T-helper 2 cell treated with Interferon-gamma antibody and Interleukin-4, amounts not matched to agents 5 μg/mL and 100 μg/mL, for 36 hours (primary cell): ENCODE measurements around the gene POLR1D.

Experiments used
- DNase-seq: peaks from one replicate; pipeline ENCODE4 v3.0.0; 2021; ENCODE audit warnings: low spot score
- H3K27ac Mint-ChIP-seq: one replicate; pipeline ENCODE4 v1.8.0; 2021; ENCODE audit warnings: mild to moderate bottlenecking, mixed read lengths
- H3K27me3 Mint-ChIP-seq: one replicate; pipeline ENCODE4 v1.8.0; 2021; ENCODE audit warnings: low read depth, mixed read lengths
- H3K36me3 Mint-ChIP-seq: one replicate; pipeline ENCODE4 v1.8.0; 2021; ENCODE audit warnings: low read depth, mixed read lengths
- H3K4me1 Mint-ChIP-seq: one replicate; pipeline ENCODE4 v1.8.0; 2021; ENCODE audit warnings: low read depth, mixed read lengths
- H3K4me3 Mint-ChIP-seq: one replicate; pipeline ENCODE4 v1.8.0; 2022; ENCODE audit warnings: mild to moderate bottlenecking, moderate library complexity, mixed read lengths
- H3K9me3 Mint-ChIP-seq: one replicate; pipeline ENCODE4 v1.8.0; 2021; ENCODE audit warnings: mixed read lengths

Gene POLR1D

DNA sequence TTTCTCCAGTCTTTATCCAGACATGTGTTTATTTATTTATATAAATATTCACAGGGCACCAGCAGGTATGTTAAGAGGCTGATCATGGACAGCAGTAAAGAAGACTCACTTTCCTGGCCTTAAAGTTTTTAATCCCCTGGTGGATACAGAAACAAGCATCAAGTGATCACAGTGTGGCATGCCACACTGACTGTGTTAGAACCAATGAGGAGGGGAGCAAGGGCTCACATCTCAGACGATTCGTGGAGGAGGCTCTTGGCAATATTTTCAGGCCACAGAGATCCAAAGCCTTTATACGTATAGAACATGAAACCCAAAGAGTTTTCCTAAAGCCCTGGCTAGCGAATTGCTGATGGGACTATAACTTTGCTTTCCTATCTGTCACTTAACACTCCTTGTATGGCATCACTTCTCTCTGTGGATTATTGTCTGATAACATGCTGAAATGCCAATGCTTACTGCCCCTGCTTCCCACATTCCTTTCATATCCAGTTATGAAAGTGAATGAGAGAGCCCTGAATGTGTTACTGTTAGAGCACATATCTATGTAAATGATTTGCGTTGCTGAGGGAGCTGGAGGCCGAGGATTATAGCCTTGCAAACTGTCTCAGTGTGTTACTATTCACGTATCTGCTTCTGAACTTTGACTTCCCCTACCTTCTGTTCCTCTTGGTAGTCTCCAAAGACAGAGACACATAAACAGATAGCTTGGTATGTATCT lies 37.6 kb downstream of the POLR1D start:
- H3K4me1 Mint-ChIP-seq, result peaks cover 7% of the 10 kb centered on the region
- no peak overlapping the region for H3K27ac Mint-ChIP-seq
- peaks cover 7% of the 10 kb centered on the region for H3K36me3 Mint-ChIP-seq
- H3K4me3 Mint-ChIP-seq, result no peak overlapping the region
- H3K27me3 Mint-ChIP-seq, result no peaks in the 10 kb centered on the region
- H3K9me3 Mint-ChIP-seq, result no peaks in the 10 kb centered on the region
- no peak for DNase-seq

DNA sequence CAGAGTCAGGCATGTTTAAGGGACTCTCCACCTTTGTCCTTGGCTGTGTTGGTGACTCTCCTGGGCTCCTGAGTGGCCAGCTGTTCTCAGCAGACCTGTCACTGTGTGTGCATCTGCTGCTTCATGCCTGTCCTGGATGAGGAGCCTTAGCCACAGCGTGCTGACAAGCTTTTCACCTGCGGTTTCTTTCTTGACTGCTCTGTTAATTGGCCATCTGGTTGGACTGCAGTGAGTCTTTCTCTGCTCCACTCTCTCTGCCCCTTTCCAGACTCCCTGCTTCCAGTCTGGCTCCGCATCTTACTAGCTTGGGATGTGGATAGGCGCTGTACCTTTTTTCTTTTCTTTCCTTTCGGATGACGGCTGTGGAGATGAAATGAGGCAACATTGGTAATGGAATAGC lies 38.8 kb downstream of the POLR1D start:
- Mint-ChIP-seq H3K4me1 (peaks cover 7% of the 10 kb centered on the region), H3K36me3 (peaks cover 7% of the 10 kb centered on the region)

DNA sequence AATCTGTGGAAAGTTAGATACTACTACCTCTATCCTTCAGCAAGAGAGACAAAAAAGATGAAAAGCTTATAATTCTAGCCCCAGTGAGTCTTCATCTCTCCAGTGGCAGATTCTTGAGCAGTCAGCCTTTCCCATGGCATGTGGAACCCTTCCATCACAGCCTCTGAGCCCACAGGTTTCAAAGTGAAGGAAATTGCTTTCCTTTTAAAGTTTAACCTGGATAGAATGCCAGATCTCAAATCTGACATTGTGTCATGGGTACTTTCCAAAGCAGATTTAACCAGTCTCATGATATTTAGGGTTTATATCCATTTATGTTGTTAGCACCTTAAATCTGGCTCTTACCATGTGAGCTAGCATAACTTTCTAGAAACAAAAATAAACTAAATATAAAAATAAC lies 39.3 kb downstream of the POLR1D start:
- Mint-ChIP-seq H3K27ac (no peak overlapping the region), H3K9me3 (no peaks in the 10 kb centered on the region), H3K4me3 (no peak overlapping the region), H3K27me3 (no peaks in the 10 kb centered on the region), H3K4me1 (peaks cover 6% of the 10 kb centered on the region), H3K36me3 (peaks cover 7% of the 10 kb centered on the region)
- no peak for DNase-seq

More for the DNA sequence above, 38.8 kb downstream of the POLR1D start:
- Mint-ChIP-seq H3K9me3 (no peaks in the 10 kb centered on the region), H3K4me3 (no peak overlapping the region), H3K27me3 (no peaks in the 10 kb centered on the region), H3K27ac (no peak overlapping the region)
- DNase-seq, result no peak

DNA sequence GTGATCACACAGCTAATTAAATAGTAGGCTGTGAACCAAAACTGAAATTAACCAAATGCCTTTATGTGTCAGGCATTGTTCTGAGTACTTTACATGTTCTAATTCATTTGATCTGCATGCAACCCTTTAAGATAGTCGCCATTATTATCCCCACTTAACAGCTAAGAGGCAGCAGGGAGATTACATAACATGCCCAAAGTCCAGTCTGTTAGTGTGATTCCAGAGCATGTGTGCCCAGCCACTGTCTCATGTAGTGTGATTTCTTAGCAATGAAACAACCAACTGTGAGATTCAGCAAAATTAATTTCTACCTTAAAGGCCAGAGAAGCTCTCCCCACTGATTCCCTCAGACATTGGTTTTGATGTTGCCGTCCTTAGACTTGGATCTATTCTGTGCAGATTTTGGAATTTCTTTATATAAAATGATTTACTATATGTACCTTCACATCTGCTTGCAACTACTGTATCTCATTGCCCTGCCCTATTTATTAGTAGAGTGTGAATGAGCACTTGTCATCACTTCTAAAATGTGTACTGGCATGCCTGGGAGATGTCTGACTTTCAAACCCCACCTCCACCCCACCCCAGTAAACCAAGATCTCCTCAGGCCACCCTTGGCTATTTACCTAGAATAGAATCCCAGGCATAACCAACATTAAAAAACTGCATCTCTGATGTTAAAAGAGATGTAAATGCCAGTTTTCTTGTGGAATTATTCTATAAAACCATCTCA lies 41.2 kb downstream of the POLR1D start:
- H3K27ac Mint-ChIP-seq, result no peak overlapping the region
- H3K4me1 Mint-ChIP-seq, result peaks cover 6% of the 10 kb centered on the region
- no peaks in the 10 kb centered on the region for H3K9me3 Mint-ChIP-seq
- no peak for DNase-seq
- no peak overlapping the region for H3K4me3 Mint-ChIP-seq
- H3K36me3 Mint-ChIP-seq, result peaks cover 7% of the 10 kb centered on the region
- H3K27me3 Mint-ChIP-seq, result no peaks in the 10 kb centered on the region

DNA sequence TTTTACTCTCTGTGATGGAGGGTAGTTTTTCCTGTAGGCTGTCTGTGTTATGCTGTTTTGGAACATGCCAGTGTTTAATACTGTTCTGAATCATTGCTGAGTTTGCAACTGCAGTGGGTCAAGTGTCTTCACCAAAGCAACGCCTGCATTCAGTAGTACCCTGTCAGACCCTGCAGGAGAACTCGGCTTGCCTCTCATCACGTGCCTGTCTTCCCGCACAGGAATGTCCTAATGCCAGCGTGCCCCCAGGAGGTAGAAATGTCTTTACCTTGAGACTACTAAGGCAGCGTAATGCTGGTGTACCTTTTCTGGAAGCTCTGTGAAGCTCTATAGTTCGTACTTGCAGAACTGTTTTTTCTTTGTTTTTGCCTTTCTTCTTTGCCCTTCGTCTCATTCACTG lies 42.3 kb downstream of the POLR1D start:
- no peaks in the 10 kb centered on the region for H3K27me3 Mint-ChIP-seq
- H3K9me3 Mint-ChIP-seq, result no peaks in the 10 kb centered on the region
- no peak for DNase-seq
- H3K4me3 Mint-ChIP-seq, result no peak overlapping the region
- peaks cover 7% of the 10 kb centered on the region for H3K36me3 Mint-ChIP-seq
- peaks cover 6% of the 10 kb centered on the region for H3K4me1 Mint-ChIP-seq
- no peak overlapping the region for H3K27ac Mint-ChIP-seq

GRCh38 chr13:27665333-27665732 lies 43.6 kb downstream of the POLR1D start:
- no peaks in the 10 kb centered on the region for H3K9me3 Mint-ChIP-seq
- peaks cover 7% of the 10 kb centered on the region for H3K36me3 Mint-ChIP-seq
- H3K4me3 Mint-ChIP-seq, result no peak overlapping the region
- H3K27ac Mint-ChIP-seq, result no peak overlapping the region
- no peak for DNase-seq
- H3K4me1 Mint-ChIP-seq, result peaks cover 2% of the 10 kb centered on the region
- H3K27me3 Mint-ChIP-seq, result no peaks in the 10 kb centered on the region

DNA sequence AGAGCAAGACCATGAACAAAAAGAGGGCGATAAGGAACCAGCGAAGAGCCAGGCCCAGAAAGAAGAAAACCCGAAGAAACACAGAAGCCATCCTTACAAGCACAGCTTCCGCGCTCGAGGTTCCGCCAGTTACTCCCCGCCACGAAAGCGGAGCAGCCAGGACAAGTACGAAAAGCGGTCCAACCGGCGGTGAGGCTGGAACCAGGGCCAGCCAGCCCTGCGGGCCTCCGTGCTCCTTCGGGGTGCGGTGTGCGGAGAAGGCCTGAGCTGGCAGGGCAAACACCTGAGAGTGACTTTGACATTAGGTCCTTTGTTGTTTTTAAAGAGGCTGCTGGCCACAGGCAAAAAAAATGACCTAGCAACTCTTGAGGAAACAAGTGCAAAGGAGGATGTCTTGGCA lies 44.1 kb downstream of the POLR1D start:
- no peak overlapping the region for H3K4me3 Mint-ChIP-seq
- no peaks in the 10 kb centered on the region for H3K9me3 Mint-ChIP-seq
- no peak for DNase-seq
- peaks cover 6% of the 10 kb centered on the region for H3K36me3 Mint-ChIP-seq
- H3K27ac Mint-ChIP-seq, result no peak overlapping the region
- no peaks in the 10 kb centered on the region for H3K27me3 Mint-ChIP-seq
- H3K4me1 Mint-ChIP-seq, result peaks cover under 1% of the 10 kb centered on the region

- Mint-ChIP-seq H3K27ac (no peak overlapping the region), H3K4me3 (no peak overlapping the region), H3K9me3 (no peaks in the 10 kb centered on the region), H3K4me1 (no peaks in the 10 kb centered on the region), H3K27me3 (no peaks in the 10 kb centered on the region), H3K36me3 (peaks cover 6% of the 10 kb centered on the region)
- DNase-seq, result no peak
Measured at GRCh38 chr13:27666951-27667350, 45.3 kb downstream of the POLR1D start.

- no peak overlapping the region for H3K27ac Mint-ChIP-seq
- DNase-seq, result no peak
- peaks cover 6% of the 10 kb centered on the region for H3K36me3 Mint-ChIP-seq
- H3K4me3 Mint-ChIP-seq, result no peak overlapping the region
- no peaks in the 10 kb centered on the region for H3K4me1 Mint-ChIP-seq
- H3K27me3 Mint-ChIP-seq, result no peaks in the 10 kb centered on the region
- no peaks in the 10 kb centered on the region for H3K9me3 Mint-ChIP-seq
Measured at GRCh38 chr13:27667946-27668345, 46.3 kb downstream of the POLR1D start.

- no peaks in the 10 kb centered on the region for H3K4me1 Mint-ChIP-seq
Measured at GRCh38 chr13:27670861-27671260, 49.2 kb downstream of the POLR1D start.

DNA sequence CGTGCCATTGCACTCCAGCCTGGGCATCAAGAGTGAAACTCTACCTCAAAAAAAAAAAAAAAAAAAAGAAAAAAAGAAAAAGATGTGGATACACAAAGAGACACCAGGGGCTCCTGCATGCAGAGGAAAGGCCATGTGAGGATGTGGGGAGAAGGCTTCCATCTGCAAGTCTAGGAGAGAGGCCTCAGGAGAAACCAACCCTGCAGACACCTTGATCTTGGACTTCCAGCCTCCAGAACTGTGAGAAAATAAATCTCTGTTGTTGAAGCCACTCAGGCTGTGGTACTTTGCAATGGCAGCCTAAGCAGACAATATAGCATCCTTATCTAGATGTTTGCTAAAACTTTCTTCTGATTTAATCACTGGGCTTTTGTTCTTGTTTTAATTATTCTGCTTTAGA lies 50.3 kb downstream of the POLR1D start:
- Mint-ChIP-seq H3K27me3 (no peaks in the 10 kb centered on the region), H3K4me1 (no peaks in the 10 kb centered on the region), H3K27ac (no peak overlapping the region)

More at GRCh38 chr13:27670861-27671260, 49.2 kb downstream of the POLR1D start:
- H3K4me3 Mint-ChIP-seq, result no peak overlapping the region
- H3K27me3 Mint-ChIP-seq, result no peaks in the 10 kb centered on the region
- no peak for DNase-seq
- H3K36me3 Mint-ChIP-seq, result peaks cover 6% of the 10 kb centered on the region
- H3K9me3 Mint-ChIP-seq, result no peaks in the 10 kb centered on the region
- no peak overlapping the region for H3K27ac Mint-ChIP-seq

More for the DNA sequence above, 50.3 kb downstream of the POLR1D start:
- Mint-ChIP-seq H3K4me3 (no peak overlapping the region), H3K9me3 (no peaks in the 10 kb centered on the region), H3K36me3 (peaks cover under 1% of the 10 kb centered on the region)
- DNase-seq, result no peak
